RPMI8226 (cell line): ENCODE results near the gene EPG5.
"Not testable (repeated sequence)": the region's sequence is repeated elsewhere in the genome, so short reads cannot be mapped to it uniquely, and the experiment has no call there.

Source experiments
- DNase-seq: peaks from one replicate; pipeline ENCODE4 v3.0.0-alpha.2; 2015

Gene EPG5

GRCh38 chr18:45974088-45974536 is 7.0 kb upstream of the EPG5 start:
- peak; percentile 86 for DNase-seq

- not testable (repeated sequence) for DNase-seq
These were observed 2.2 kb downstream of the EPG5 start for GRCh38 chr18:45964913-45965312.

- DNase-seq: no peak
These were observed 4.3 kb downstream of the EPG5 start for GRCh38 chr18:45962866-45963265.

- DNase-seq: no peak
These were observed 4.7 kb downstream of the EPG5 start for GRCh38 chr18:45962461-45962860.

- not testable (repeated sequence) for DNase-seq
These were observed 7.6 kb downstream of the EPG5 start for GRCh38 chr18:45959484-45959883.

GRCh38 chr18:45958730-45959129 is 8.4 kb downstream of the EPG5 start:
- no peak for DNase-seq

- DNase-seq: no peak
These were observed 9.1 kb downstream of the EPG5 start for GRCh38 chr18:45958027-45958426.

GRCh38 chr18:45957100-45957499 is 10.0 kb downstream of the EPG5 start:
- no peak for DNase-seq

- no peak for DNase-seq
These were observed 12.8 kb downstream of the EPG5 start for GRCh38 chr18:45954070-45954934.

GRCh38 chr18:45951016-45951714 is 16.0 kb downstream of the EPG5 start:
- no peak for DNase-seq

GRCh38 chr18:45945669-45946068 is 21.5 kb downstream of the EPG5 start:
- DNase-seq: no peak

GRCh38 chr18:45940724-45941123 is 26.4 kb downstream of the EPG5 start:
- no peak for DNase-seq

- DNase-seq: no peak
These were observed 27.9 kb downstream of the EPG5 start for GRCh38 chr18:45939236-45939635.

GRCh38 chr18:45938488-45938935 is 28.6 kb downstream of the EPG5 start:
- DNase-seq: no peak

GRCh38 chr18:45935591-45936335 is 31.4 kb downstream of the EPG5 start:
- no peak for DNase-seq

- DNase-seq: no peak
These were observed 34.4 kb downstream of the EPG5 start for GRCh38 chr18:45932708-45933107.

- no peak for DNase-seq
These were observed 36.2 kb downstream of the EPG5 start for GRCh38 chr18:45930963-45931362.

- no peak for DNase-seq
These were observed 40.4 kb downstream of the EPG5 start for GRCh38 chr18:45926691-45927090.

GRCh38 chr18:45926085-45926484 is 41.0 kb downstream of the EPG5 start:
- DNase-seq: no peak

GRCh38 chr18:45923138-45923537 is 44.0 kb downstream of the EPG5 start:
- no peak for DNase-seq

- peak; percentile 79 for DNase-seq
These were observed 46.8 kb downstream of the EPG5 start for GRCh38 chr18:45920367-45920766.

- DNase-seq: peak; percentile 22
These were observed 50.8 kb downstream of the EPG5 start for GRCh38 chr18:45916302-45916701.

- DNase-seq: no peak
These were observed 53.9 kb downstream of the EPG5 start for GRCh38 chr18:45913276-45913675.
